HEK293 (cell line): ENCODE data around the gene STRN4.

Experiments used
- GLI2 ChIP-seq: fragments of 450-650 bp; formaldehyde crosslinking; IDR thresholded peaks from 2 replicates; pipeline ENCODE4; 2017; ENCODE audit warnings: missing biosample characterization, missing genetic modification characterization, low read depth, borderline replicate concordance
- HOXC10 ChIP-seq: sonication (generic); formaldehyde crosslinking; IDR thresholded peaks from 2 replicates; pipeline ENCODE4 v1.8.1; 2023; ENCODE audit warnings: mild to moderate bottlenecking, missing genetic modification reagents
- KLF9 ChIP-seq: fragments of 450-650 bp; formaldehyde crosslinking; IDR thresholded peaks from 2 replicates; pipeline ENCODE4 v1.5.1; 2016; ENCODE audit warnings: missing biosample characterization, missing genetic modification characterization, low read depth
- WT1 ChIP-seq: fragments of 450-650 bp; formaldehyde crosslinking; IDR thresholded peaks from 2 replicates; pipeline ENCODE4 v1.5.1; 2016; ENCODE audit warnings: missing biosample characterization, missing genetic modification characterization
- ZBTB7A ChIP-seq: fragments of 450-650 bp; formaldehyde crosslinking; IDR thresholded peaks from 2 replicates; pipeline ENCODE4 v1.5.1; 2016; ENCODE audit warnings: low read depth, missing biosample characterization, missing genetic modification characterization
- ZNF175 ChIP-seq: fragments of 450-650 bp; formaldehyde crosslinking; IDR thresholded peaks from 2 replicates; pipeline ENCODE4 v1.5.1; 2016; ENCODE audit warnings: missing biosample characterization, missing genetic modification characterization
- TF ChIP-seq, protein P1 (sequence below): fragments of 450-650 bp; formaldehyde crosslinking; IDR thresholded peaks from 2 replicates; pipeline ENCODE4 v1.5.1; 2016; ENCODE audit warnings: missing biosample characterization, missing genetic modification characterization
- TF ChIP-seq, protein P2 (sequence below): fragments of 450-650 bp; formaldehyde crosslinking; IDR thresholded peaks from 2 replicates; pipeline ENCODE4 v1.5.1; 2016; ENCODE audit warnings: missing biosample characterization, missing genetic modification characterization
- TF ChIP-seq, protein P3 (sequence below): fragments of 450-650 bp; formaldehyde crosslinking; IDR thresholded peaks from 2 replicates; pipeline ENCODE4 v1.5.1; 2016; ENCODE audit warnings: missing biosample characterization, missing genetic modification characterization
- TF ChIP-seq, protein P4 (sequence below): fragments of 450-650 bp; formaldehyde crosslinking; IDR thresholded peaks from 2 replicates; pipeline ENCODE4 v1.5.1; 2016; ENCODE audit warnings: missing biosample characterization, missing genetic modification characterization

DNA sequence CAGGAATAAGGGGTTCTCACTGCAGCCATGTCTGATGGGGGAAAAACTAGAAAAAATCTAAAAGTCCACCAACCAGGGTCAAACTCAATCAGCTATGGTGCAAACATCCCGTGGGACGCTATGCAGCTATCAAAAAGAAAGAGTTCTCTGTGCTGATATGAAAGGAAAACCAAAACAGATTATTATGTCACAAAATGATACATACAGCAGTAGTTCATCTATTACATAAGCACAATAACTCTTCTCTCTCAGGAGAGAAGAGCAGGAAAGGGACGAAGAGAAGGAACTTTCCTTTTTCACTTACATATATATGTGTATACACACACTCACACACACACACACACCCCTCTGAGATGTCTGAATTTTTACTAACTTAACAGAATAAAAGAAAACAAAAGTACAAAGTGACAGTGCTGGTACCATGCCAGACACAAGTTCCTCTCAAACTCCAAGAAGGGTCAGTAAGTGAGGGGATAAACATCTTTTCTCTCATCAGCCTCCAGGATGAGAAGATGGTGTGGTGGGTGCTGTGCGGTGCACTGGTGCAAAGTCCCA is 3.2 kb downstream of the STRN4 start:
- TF ChIP-seq, protein P1, sequence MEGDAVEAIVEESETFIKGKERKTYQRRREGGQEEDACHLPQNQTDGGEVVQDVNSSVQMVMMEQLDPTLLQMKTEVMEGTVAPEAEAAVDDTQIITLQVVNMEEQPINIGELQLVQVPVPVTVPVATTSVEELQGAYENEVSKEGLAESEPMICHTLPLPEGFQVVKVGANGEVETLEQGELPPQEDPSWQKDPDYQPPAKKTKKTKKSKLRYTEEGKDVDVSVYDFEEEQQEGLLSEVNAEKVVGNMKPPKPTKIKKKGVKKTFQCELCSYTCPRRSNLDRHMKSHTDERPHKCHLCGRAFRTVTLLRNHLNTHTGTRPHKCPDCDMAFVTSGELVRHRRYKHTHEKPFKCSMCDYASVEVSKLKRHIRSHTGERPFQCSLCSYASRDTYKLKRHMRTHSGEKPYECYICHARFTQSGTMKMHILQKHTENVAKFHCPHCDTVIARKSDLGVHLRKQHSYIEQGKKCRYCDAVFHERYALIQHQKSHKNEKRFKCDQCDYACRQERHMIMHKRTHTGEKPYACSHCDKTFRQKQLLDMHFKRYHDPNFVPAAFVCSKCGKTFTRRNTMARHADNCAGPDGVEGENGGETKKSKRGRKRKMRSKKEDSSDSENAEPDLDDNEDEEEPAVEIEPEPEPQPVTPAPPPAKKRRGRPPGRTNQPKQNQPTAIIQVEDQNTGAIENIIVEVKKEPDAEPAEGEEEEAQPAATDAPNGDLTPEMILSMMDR (tag by site-specific recombination): no peak
- TF ChIP-seq WT1 (tag by site-specific recombination): no peak
- no peak for TF ChIP-seq HOXC10 (CRISPR knock-in tag)
- no peak for TF ChIP-seq GLI2 (tag by site-specific recombination)
- TF ChIP-seq, protein P2, sequence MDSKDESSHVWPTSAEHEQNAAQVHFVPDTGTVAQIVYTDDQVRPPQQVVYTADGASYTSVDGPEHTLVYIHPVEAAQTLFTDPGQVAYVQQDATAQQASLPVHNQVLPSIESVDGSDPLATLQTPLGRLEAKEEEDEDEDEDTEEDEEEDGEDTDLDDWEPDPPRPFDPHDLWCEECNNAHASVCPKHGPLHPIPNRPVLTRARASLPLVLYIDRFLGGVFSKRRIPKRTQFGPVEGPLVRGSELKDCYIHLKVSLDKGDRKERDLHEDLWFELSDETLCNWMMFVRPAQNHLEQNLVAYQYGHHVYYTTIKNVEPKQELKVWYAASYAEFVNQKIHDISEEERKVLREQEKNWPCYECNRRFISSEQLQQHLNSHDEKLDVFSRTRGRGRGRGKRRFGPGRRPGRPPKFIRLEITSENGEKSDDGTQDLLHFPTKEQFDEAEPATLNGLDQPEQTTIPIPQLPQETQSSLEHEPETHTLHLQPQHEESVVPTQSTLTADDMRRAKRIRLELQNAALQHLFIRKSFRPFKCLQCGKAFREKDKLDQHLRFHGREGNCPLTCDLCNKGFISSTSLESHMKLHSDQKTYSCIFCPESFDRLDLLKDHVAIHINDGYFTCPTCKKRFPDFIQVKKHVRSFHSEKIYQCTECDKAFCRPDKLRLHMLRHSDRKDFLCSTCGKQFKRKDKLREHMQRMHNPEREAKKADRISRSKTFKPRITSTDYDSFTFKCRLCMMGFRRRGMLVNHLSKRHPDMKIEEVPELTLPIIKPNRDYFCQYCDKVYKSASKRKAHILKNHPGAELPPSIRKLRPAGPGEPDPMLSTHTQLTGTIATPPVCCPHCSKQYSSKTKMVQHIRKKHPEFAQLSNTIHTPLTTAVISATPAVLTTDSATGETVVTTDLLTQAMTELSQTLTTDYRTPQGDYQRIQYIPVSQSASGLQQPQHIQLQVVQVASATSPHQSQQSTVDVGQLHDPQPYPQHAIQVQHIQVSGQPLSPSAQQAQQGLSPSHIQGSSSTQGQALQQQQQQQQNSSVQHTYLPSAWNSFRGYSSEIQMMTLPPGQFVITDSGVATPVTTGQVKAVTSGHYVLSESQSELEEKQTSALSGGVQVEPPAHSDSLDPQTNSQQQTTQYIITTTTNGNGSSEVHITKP: no peak
- no peak for TF ChIP-seq KLF9 (tag by site-specific recombination)
- TF ChIP-seq, protein P3, sequence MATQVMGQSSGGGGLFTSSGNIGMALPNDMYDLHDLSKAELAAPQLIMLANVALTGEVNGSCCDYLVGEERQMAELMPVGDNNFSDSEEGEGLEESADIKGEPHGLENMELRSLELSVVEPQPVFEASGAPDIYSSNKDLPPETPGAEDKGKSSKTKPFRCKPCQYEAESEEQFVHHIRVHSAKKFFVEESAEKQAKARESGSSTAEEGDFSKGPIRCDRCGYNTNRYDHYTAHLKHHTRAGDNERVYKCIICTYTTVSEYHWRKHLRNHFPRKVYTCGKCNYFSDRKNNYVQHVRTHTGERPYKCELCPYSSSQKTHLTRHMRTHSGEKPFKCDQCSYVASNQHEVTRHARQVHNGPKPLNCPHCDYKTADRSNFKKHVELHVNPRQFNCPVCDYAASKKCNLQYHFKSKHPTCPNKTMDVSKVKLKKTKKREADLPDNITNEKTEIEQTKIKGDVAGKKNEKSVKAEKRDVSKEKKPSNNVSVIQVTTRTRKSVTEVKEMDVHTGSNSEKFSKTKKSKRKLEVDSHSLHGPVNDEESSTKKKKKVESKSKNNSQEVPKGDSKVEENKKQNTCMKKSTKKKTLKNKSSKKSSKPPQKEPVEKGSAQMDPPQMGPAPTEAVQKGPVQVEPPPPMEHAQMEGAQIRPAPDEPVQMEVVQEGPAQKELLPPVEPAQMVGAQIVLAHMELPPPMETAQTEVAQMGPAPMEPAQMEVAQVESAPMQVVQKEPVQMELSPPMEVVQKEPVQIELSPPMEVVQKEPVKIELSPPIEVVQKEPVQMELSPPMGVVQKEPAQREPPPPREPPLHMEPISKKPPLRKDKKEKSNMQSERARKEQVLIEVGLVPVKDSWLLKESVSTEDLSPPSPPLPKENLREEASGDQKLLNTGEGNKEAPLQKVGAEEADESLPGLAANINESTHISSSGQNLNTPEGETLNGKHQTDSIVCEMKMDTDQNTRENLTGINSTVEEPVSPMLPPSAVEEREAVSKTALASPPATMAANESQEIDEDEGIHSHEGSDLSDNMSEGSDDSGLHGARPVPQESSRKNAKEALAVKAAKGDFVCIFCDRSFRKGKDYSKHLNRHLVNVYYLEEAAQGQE (tag by site-specific recombination): no peak
- TF ChIP-seq ZNF175 (tag by site-specific recombination): no peak
- TF ChIP-seq ZBTB7A (tag by site-specific recombination): no peak
- TF ChIP-seq, protein P4, sequence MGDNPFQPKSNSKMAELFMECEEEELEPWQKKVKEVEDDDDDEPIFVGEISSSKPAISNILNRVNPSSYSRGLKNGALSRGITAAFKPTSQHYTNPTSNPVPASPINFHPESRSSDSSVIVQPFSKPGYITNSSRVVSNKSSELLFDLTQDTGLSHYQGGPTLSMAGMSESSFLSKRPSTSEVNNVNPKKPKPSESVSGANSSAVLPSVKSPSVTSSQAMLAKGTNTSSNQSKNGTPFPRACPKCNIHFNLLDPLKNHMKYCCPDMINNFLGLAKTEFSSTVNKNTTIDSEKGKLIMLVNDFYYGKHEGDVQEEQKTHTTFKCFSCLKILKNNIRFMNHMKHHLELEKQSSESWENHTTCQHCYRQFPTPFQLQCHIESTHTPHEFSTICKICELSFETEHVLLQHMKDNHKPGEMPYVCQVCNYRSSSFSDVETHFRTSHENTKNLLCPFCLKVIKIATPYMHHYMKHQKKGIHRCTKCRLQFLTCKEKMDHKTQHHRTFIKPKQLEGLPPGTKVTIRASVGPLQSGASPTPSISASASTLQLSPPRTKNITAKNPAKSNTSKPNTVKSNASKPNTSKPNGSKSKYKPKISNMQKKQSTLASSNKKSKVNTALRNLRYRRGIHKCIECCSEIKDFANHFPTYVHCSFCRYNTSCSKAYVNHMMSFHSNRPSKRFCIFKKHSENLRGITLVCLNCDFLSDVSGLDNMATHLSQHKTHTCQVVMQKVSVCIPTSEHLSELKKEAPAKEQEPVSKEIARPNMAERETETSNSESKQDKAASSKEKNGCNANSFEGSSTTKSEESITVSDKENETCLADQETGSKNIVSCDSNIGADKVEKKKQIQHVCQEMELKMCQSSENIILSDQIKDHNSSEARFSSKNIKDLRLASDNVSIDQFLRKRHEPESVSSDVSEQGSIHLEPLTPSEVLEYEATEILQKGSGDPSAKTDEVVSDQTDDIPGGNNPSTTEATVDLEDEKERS (tag by site-specific recombination): no peak
